GM12891 (cell line): Measurements from ENCODE around the gene TEK.

ENCODE experiments used
- DNase-seq: peaks from one replicate; pipeline ENCODE4 v3.0.0; 2011; ENCODE audit warnings: low spot score; ENCODE audit not compliant: insufficient read length
- FAIRE-seq: peaks from 2 replicates; lab custom pipeline; 2011; peaks lifted over from hg19 to GRCh38; lab: Jason Lieb, UNC
- PAX5 ChIP-seq: IDR thresholded peaks from 2 replicates; pipeline ENCODE4 v1.6.1; 2011; ENCODE audit warnings: low read length, moderate library complexity, mild to moderate bottlenecking; ENCODE audit not compliant: insufficient read depth, severe bottlenecking
- POLR2A ChIP-seq: IDR thresholded peaks from 2 replicates; pipeline ENCODE4 v1.6.1; 2011; ENCODE audit warnings: low read depth, low read length, control low read depth
- POLR2AphosphoS5 ChIP-seq: IDR thresholded peaks from 2 replicates; pipeline ENCODE4 v1.6.1; 2011; ENCODE audit warnings: low read depth, low read length, control low read depth
- POU2F2 ChIP-seq: IDR thresholded peaks from 2 replicates; pipeline ENCODE4 v1.6.1; 2011; ENCODE audit warnings: low read depth, mild to moderate bottlenecking, control low read depth, low read length, moderate library complexity
- SPI1 ChIP-seq: IDR thresholded peaks from 2 replicates; pipeline ENCODE4 v1.6.1; 2011; ENCODE audit warnings: low read depth, low read length, control low read depth
- TAF1 ChIP-seq: IDR thresholded peaks from 2 replicates; pipeline ENCODE4 v1.6.1; 2011; ENCODE audit warnings: low read depth, low read length, control low read depth

TEK gene

DNA sequence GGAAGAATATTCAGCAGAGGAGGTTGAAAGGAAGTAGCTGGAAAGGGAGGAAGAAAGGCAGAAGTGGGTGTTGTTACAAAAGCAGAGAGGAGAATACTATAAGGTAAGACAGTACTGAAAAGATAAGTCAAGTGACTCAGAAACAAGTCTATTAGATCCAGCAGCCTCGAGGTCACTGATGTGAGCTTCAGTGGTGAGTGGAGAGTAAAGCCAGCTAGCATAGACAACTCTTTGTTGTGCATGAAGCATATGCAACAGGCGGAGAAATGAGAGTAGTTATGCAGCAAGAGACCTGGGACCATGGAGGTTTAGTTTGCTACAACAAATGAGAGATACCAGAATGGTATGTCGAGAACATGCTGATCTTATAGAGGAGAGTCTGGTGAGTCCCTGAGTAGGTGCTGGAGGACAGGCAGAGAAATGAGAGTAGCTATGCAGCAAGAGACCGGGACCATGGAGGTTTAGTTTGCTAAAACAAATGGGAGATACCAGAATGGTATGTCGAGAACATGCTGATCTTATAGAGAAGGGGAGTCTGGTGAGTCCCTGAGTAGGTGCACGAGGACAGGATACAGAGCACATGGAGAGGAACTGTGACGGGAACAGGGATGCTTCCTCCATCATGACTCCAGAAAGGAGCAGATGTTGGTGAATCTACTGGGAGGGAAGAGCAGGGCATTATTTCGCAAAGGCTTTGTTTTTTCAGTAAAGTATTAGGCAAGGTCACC lies 151.9 kb downstream of the TEK start:
- TF ChIP-seq PAX5 (no peak), TAF1 (no peak), SPI1 (no peak), POU2F2 (no peak), POLR2AphosphoS5 (no peak), POLR2A (no peak)
- DNase-seq = no peak
- no peak for FAIRE-seq

DNA sequence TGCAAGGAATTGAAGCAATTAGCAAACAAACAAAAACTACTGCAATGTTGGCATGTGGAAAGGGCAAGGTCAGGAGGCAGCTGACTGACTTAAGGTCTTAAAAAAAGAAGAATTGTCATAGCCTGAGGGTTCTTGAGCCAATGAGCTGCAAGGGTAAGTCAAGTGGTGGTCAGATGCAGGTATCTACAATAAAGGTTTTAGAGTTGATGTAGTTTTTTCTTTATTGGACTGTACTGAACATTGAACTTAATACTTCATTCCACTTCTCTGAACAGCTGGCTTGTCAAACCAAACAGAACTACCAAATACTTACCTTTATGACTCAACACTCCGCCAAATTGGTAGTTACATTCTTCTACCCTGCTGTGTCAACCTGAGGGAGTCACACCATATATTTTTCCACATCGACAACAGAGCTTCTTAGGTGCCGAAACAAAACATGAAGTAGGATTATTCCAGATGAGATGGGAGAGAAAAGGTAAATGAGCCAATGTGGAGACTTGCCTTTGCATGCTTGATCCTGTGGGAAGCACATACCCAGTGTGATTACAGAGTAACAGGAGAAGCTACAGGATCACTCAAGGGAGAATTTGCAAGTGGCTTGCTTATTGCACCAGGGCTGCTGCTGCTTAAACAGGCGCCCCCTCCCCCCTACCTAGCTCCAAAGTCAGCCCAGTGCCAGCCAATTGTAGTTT lies 152.6 kb downstream of the TEK start:
- DNase-seq = no peak
- TF ChIP-seq SPI1 (no peak), POLR2A (no peak), POU2F2 (no peak), TAF1 (no peak), PAX5 (no peak), POLR2AphosphoS5 (no peak)
- no peak for FAIRE-seq

DNA sequence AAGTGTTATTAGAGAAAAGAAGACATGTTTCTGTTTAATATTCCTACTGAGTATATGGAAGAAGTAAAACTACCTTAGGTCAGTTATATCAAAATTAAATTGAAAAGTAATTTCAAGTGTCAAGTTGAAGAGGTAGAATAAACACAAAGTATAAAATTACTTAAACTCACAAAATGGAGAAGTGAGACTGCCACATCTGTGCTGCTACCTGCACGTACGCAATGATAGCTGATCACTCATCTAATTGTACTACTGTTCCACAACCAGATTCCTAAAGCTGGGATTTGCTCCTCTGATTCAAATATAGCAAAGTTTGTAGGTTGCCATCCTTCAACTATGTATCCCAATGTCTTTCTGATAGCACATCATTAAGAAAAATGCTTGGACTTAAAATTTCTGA lies 163.1 kb downstream of the TEK start:
- TF ChIP-seq SPI1 (peak; percentile 84), POU2F2 (no peak), POLR2A (no peak)
- DNase-seq = no peak
- FAIRE-seq = peak; percentile 26

DNA sequence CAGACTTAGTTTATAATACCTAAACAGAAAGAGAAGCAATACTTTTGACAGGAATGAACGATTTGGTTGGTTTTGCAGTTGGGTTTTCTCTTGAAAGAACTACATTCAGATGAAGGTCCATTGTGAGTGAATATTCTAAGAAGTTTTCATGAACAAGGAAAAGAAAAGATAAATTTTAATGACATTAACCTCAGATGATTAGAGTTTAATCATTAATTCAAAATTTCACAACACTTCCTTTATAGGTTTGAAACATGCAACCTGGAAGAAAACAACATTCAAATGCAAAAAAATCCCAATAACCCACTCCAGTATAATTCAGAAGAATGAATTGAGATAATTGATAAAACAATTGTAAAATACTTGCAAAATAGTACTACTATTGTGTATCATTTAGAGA lies 164.2 kb downstream of the TEK start:
- FAIRE-seq (no peak), DNase-seq (no peak)
- TF ChIP-seq SPI1 (no peak), PAX5 (no peak), POLR2AphosphoS5 (no peak), TAF1 (no peak), POU2F2 (no peak), POLR2A (no peak)

DNA sequence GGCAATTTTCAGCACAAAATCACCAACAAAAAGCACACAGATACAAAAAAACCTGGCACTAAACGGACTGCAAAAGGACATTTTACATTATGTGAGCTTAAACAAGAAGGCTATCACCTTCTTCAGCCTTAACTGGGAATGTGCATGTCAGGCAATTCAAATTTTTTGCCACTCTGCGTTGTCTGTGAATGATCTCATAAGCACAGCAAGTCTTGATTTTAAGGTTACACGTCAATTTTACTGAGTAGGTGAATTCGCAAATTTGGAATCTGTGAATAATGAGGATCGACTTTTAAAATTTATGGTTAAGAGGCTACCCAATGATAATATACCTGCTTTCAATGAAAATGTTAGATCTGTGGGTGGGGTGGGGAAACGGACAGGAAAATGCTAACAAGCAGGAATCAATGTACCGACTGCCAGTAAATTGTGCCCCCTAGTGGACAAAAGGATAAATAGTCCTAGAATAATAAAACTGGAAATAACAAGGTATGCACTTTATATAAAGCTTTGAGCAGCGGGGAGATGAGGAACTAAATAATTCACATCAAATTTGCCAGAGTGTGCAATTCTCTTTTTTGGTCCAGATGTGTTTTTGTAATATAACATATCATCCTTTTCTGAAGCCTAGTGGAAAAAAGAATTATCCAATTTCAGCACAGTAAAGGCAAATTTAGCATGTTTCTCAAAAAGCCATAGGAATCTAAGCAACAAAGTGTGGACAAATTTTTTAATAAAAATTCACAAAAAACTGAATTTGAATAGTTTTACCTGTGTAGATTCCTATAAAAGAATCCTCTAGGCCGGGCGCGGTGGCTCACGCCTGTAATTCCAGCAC lies 167.4 kb downstream of the TEK start:
- FAIRE-seq (peak; percentile 72), DNase-seq (peak; percentile 10)
- TF ChIP-seq POLR2AphosphoS5 (no peak), POLR2A (no peak), TAF1 (no peak), PAX5 (no peak), POU2F2 (no peak), SPI1 (no peak)

DNA sequence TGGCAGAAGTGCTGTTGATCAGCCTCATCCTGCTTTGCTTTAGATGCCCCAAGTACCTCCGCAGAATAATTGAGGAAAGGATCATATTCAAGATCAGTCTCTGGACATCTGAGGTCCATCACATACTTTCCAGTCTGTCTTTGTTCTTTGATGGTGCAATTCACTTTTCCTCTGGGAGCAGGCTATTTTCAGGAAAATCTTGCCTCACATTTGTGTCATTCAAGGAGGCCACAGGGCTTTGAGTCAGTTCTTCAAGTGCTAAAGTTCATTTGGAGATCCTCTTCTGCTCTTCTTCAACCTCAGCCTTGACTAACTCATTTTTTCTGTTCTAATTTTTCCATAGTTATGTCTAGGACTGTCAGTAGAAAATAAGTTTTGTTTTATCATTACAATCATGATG lies 169.3 kb downstream of the TEK start:
- TF ChIP-seq POU2F2 (no peak), POLR2AphosphoS5 (no peak), TAF1 (no peak), POLR2A (no peak), PAX5 (no peak), SPI1 (no peak)
- no peak for DNase-seq
- no peak for FAIRE-seq

DNA sequence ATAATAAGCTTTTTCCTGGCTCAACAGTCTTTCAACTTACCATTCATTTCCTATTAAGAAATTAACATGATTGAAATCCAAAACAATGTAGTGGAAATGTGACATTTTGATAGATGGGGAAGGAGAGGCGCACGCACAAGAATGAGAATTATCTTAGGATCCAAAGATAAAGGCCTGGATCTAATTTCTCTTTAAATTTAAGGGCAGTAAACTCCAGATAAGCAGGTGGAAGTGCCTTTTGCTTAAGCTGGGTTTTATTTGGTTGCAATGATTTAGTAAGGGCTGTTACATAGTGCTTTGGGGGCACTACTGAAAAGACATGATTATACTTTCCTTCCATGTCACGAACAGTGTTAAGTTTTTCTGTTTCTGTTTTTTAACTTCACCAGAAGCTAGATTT lies 170.6 kb downstream of the TEK start:
- DNase-seq (no peak), FAIRE-seq (no peak)
- TF ChIP-seq POLR2AphosphoS5 (no peak), POLR2A (no peak), TAF1 (no peak), POU2F2 (no peak), PAX5 (no peak), SPI1 (no peak)
